ENCODE results near the gene SPDYE5. TPM values are rescaled to one million over a fixed set of nuclear protein-coding genes. Genes with fewer than 3 reads are reported as not detected.
"Not testable (repeated sequence)": the region's sequence is repeated elsewhere in the genome, so short reads cannot be mapped to it uniquely, and the experiment has no call there.

The SPDYE5 gene
- total and polyA plus RNA-seq, 9 of the 15 experiments (the other 6 are each of a cell fraction or from before 2014, with no cell fraction given), result 0.07 to 0.28 (median 0.13) TPM; not detected in 6

- TF ChIP-seq GABPA (tag; conservative IDR thresholded peaks at IDR 0.05; ENCODE audit: low read depth) (0 out of 2 replicates have a peak, but pooled peaks have one; percentile 14), NONO (IDR thresholded peaks at IDR 0.05; ENCODE audit: low read depth in 2 of 2, low read length in 1 of 2) (peak in 1 of 2 experiments; percentile 97; a peak in 2 of 4 replicates), POLR2AphosphoS5 (IDR thresholded peaks at IDR 0.05; ENCODE audit: control insufficient read depth, insufficient read depth, low read depth, low read length) (peak; percentile 47; the same call in 1 of the 2 replicates), ZNF583 (CRISPR knock-in tag; IDR thresholded peaks at IDR 0.05) (peak; percentile 50; the same call in 1 of the 2 replicates), SMAD4 (CRISPR knock-in tag; conservative IDR thresholded peaks at IDR 0.05) (peak; percentile 87)
These were observed 49.5 kb upstream of the SPDYE5 start (continued) for GRCh38 chr7:75442465-75443111.

GRCh38 chr7:75449946-75450345 lies 42.2 kb upstream of the SPDYE5 start:
- CTCF ChIA-PET (ENCODE audit: low intra/inter-chr PET ratio); H3K36me3 ChIP-seq (ENCODE audit: control insufficient read depth, insufficient read depth, low read length); FAIRE-seq; H3K27ac ChIP-seq (ENCODE audit: extremely low read depth, low read depth, low read length); H3K9me1 ChIP-seq (ENCODE audit: control insufficient read depth, insufficient read depth, low read length); H3K79me2 ChIP-seq (ENCODE audit: control insufficient read depth, insufficient read depth, low read length); H3K4me1 ChIP-seq (replicated peaks in 1 of 2; ENCODE audit: control insufficient read depth in 2 of 2, insufficient read depth in 2 of 2, low read length in 2 of 2); POLR2A ChIA-PET; DNase-seq (ENCODE audit: extremely low read depth in 1 of 4, low spot score in 3 of 4); H3K4me2 ChIP-seq (ENCODE audit: insufficient read depth, low read length); intact Hi-C loops (cut with micrococcal nuclease); H3K9me3 ChIP-seq (replicated peaks; ENCODE audit: control insufficient read depth, insufficient read depth, low read depth, low read length); ATAC-seq; BruUV-seq (replicated peaks); H3K9ac ChIP-seq (ENCODE audit: insufficient read depth in 1 of 2, low read depth in 2 of 2, low read length in 2 of 2); H4K20me1 ChIP-seq (replicated peaks; ENCODE audit: control insufficient read depth, insufficient read depth, low read length); H3K4me3 ChIP-seq; H3K27me3 ChIP-seq (ENCODE audit: control insufficient read depth in 2 of 2, insufficient read depth in 2 of 2, low read length in 2 of 2); H2AFZ ChIP-seq (ENCODE audit: low read depth, low read length): not testable (repeated sequence)
- no CpG with 5 or more reads among the region's 5 CpGs for WGBS (ENCODE audit: insufficient coverage, low coverage, missing lambda C conversion rate)
- in situ Hi-C loops (cut with MboI), result loop anchor here (5.0 to 25.0 kb wide), 4 partner anchors 195 to 1187 kb away; no protein-coding TSS in a partner anchor

Measured in K562 (cell line).